Activated CD4-positive, alpha-beta T cell treated with anti-CD3 and anti-CD28 coated beads, Interleukin-2, amount 10 ng/mL, durations not matched to agents 7 days and 5 days (primary cell): ENCODE results near the gene CGNL1. TPM values are rescaled to one million over a fixed set of nuclear protein-coding genes. Genes with fewer than 3 reads are reported as not detected.

ENCODE experiments used
- CTCF ChIA-PET: fragments of 350-600 bp; sonication (Branson Sonifier 250); formaldehyde crosslinking; loops from one replicate; lab custom pipeline; 2021; ENCODE audit warnings: antibody characterized with exemption; lab: Charles Lee
- POLR2A ChIA-PET: fragments of 350-600 bp; sonication (Branson Sonifier 250); formaldehyde crosslinking; loops from one replicate; lab custom pipeline; 2021; ENCODE audit warnings: antibody characterized with exemption; lab: Charles Lee
- DNase-seq: peaks from one replicate; pipeline ENCODE4 v3.0.0-alpha.2; 2020
- H3K27ac Mint-ChIP-seq: one replicate; pipeline ENCODE4 v1.8.0; 2021; ENCODE audit warnings: mild to moderate bottlenecking, moderate library complexity, mixed read lengths
- H3K27me3 Mint-ChIP-seq: one replicate; pipeline ENCODE4 v1.8.0; 2021; ENCODE audit warnings: mixed read lengths
- H3K36me3 Mint-ChIP-seq: one replicate; pipeline ENCODE4 v1.8.0; 2021; ENCODE audit warnings: low read depth, mixed read lengths
- H3K4me1 Mint-ChIP-seq: one replicate; pipeline ENCODE4 v1.8.0; 2021; ENCODE audit warnings: mixed read lengths
- H3K4me3 Mint-ChIP-seq: one replicate; pipeline ENCODE4 v1.8.0; 2021; ENCODE audit warnings: mild to moderate bottlenecking, moderate library complexity, mixed read lengths
- H3K9me3 Mint-ChIP-seq: one replicate; pipeline ENCODE4 v1.8.0; 2021; ENCODE audit warnings: mixed read lengths
- total RNA-seq, 2 experiments: library from RNA; stranded (reverse); gene quantifications; one replicate each; pipeline ENCODE4 v1.2.3, GENCODE V29; 2021

CGNL1 gene, protein sequence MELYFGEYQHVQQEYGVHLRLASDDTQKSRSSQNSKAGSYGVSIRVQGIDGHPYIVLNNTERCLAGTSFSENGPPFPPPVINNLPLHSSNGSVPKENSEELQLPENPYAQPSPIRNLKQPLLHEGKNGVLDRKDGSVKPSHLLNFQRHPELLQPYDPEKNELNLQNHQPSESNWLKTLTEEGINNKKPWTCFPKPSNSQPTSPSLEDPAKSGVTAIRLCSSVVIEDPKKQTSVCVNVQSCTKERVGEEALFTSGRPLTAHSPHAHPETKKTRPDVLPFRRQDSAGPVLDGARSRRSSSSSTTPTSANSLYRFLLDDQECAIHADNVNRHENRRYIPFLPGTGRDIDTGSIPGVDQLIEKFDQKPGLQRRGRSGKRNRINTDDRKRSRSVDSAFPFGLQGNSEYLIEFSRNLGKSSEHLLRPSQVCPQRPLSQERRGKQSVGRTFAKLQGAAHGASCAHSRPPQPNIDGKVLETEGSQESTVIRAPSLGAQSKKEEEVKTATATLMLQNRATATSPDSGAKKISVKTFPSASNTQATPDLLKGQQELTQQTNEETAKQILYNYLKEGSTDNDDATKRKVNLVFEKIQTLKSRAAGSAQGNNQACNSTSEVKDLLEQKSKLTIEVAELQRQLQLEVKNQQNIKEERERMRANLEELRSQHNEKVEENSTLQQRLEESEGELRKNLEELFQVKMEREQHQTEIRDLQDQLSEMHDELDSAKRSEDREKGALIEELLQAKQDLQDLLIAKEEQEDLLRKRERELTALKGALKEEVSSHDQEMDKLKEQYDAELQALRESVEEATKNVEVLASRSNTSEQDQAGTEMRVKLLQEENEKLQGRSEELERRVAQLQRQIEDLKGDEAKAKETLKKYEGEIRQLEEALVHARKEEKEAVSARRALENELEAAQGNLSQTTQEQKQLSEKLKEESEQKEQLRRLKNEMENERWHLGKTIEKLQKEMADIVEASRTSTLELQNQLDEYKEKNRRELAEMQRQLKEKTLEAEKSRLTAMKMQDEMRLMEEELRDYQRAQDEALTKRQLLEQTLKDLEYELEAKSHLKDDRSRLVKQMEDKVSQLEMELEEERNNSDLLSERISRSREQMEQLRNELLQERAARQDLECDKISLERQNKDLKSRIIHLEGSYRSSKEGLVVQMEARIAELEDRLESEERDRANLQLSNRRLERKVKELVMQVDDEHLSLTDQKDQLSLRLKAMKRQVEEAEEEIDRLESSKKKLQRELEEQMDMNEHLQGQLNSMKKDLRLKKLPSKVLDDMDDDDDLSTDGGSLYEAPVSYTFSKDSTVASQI
- not detected for total RNA-seq

DNA sequence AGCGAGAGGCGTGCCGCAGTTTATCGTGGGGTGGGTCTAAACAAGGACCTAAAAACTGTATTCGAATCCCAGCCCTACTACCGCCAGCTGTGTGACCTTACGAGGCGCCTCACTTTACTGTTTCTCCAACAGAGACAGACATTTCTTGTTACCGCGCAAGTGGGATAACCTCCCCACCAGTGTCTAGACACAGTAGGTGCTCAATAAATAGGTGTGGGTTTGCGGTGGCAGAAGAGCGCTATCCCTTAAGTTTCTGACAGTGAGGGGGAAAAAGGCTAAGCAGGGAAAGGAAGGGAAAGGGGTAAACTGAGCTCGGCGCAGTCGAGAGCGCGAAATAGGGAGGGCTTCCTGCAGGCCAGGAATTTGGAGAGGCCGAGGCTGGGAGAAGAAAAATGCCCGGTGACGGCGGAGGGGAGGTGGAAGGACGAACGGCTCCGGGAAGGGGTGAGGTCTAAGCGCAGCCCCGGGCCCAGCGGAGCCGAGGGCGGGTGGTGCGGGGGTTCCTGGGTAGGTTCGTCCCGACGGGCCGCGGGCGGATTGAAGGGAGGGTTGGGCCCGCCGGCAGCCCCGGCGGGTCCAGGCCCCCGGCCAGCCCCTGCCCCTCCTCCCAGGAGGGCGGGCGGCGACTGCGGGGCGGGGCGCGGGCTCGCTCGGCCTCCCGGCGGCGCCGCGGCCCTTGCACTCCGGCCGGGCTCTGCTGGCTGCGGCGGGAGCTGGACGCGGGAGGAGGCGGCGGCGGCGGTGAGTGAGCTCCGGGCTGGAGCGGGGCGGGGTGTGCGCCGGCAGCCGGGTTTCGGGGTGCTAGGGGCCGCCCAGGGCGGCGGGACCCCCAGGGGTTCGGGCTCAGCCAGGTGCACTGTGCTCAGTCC lies at the start of gene CGNL1:
TSS of gene CGNL1 (plus strand) at position 679 of the 869 bp plus-strand sequence. CDS start 61,495 bp downstream, outside the sequence.
- Mint-ChIP-seq H3K27ac (no peak within 1 kb of the TSS), H3K4me3 (peak within 1 kb of the TSS; percentile 52), H3K9me3 (no peaks in the 10 kb centered on the region), H3K27me3 (peaks cover 56% of the 10 kb centered on the region), H3K36me3 (peaks cover 2% of the 10 kb centered on the region), H3K4me1 (peaks cover 8% of the 10 kb centered on the region)
- CTCF ChIA-PET, result interaction anchor here (0.5 kb wide), 1 partner anchor 117 kb away, joined by 3 read pairs; no protein-coding TSS in a partner anchor
- DNase-seq, result no peak
- POLR2A ChIA-PET, result no interaction called here

DNA sequence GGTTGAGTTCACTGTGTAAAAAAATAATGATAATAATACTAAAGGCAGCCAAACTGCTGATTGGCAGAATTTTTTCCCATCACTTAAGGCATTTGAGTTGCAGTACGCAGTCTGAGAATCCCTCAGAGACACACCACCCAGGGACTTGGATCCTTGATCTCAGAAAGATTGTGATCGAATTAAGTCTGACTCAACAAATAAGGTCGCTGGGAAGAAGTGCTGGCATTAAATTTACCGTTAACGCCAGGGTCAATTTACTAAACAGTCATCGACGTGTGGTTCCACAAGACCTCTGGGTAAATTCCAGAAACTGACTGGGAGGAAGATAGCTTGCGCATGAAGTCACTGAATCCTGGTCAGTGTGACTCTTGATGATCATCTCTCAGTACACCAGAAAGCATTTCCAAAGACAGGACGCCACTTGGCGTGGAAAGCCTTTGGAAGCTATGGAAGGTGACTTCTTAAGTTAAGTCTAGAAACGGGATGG lies 48.3 kb upstream of the CGNL1 start:
- no peak for DNase-seq
- Mint-ChIP-seq H3K9me3 (no peaks in the 10 kb centered on the region), H3K4me1 (peaks cover 13% of the 10 kb centered on the region), H3K27me3 (no peaks in the 10 kb centered on the region), H3K27ac (no peak overlapping the region), H3K4me3 (no peak overlapping the region), H3K36me3 (no peaks in the 10 kb centered on the region)
- POLR2A ChIA-PET, result no interaction called here
- CTCF ChIA-PET, result interaction anchor here (0.5 kb wide), 1 partner anchor 1981 kb away, joined by 5 read pairs; no protein-coding TSS in a partner anchor

DNA sequence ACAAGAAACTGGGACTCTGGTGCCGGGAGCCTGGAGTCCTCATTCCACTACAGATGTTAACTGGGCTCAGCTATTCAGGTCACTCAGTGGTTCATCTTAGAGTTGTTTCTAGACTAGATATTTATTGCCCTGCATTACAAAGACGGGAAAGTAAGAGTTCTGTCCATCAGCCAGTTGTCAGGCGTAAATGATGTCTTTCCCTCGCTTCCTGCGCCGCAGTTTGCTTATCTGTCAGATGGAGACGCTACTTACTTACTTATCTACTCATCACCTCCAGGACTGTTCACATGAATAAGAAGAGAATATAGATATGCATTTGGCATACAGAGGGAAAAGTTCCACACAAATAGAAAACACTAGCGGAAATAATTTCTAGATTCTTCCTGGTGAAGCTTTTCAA lies 47.8 kb upstream of the CGNL1 start:
- no peak overlapping the region for H3K4me3 Mint-ChIP-seq
- peaks cover 13% of the 10 kb centered on the region for H3K4me1 Mint-ChIP-seq
- no peaks in the 10 kb centered on the region for H3K27me3 Mint-ChIP-seq
- H3K9me3 Mint-ChIP-seq, result no peaks in the 10 kb centered on the region
- no peaks in the 10 kb centered on the region for H3K36me3 Mint-ChIP-seq
- H3K27ac Mint-ChIP-seq, result no peak overlapping the region
- CTCF ChIA-PET, result no interaction called here
- DNase-seq, result no peak
- POLR2A ChIA-PET, result no interaction called here

DNA sequence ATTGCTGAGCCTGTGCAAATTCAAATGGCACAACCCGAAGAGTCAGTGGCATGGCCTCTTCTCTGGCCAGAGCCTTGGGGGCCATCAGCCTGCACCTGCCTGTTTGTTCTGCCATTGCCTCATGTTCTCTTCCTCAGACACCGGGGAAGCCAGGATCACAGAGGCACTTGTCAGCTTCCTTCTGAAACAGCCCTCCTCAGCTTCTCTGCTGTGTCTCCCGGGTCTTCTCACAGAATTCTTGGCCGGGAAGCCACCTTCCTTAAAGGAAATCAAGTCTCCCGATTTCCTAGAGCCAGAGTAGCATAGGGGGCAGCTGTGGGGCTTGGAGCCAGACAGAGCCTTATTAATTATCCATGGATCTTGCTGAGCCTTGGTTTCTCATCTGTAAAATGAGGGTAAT lies 47.4 kb upstream of the CGNL1 start:
- CTCF ChIA-PET, result no interaction called here
- POLR2A ChIA-PET, result no interaction called here
- Mint-ChIP-seq H3K4me3 (no peak overlapping the region), H3K36me3 (no peaks in the 10 kb centered on the region), H3K4me1 (peaks cover 10% of the 10 kb centered on the region), H3K9me3 (no peaks in the 10 kb centered on the region), H3K27ac (no peak overlapping the region), H3K27me3 (no peaks in the 10 kb centered on the region)
- no peak for DNase-seq

DNA sequence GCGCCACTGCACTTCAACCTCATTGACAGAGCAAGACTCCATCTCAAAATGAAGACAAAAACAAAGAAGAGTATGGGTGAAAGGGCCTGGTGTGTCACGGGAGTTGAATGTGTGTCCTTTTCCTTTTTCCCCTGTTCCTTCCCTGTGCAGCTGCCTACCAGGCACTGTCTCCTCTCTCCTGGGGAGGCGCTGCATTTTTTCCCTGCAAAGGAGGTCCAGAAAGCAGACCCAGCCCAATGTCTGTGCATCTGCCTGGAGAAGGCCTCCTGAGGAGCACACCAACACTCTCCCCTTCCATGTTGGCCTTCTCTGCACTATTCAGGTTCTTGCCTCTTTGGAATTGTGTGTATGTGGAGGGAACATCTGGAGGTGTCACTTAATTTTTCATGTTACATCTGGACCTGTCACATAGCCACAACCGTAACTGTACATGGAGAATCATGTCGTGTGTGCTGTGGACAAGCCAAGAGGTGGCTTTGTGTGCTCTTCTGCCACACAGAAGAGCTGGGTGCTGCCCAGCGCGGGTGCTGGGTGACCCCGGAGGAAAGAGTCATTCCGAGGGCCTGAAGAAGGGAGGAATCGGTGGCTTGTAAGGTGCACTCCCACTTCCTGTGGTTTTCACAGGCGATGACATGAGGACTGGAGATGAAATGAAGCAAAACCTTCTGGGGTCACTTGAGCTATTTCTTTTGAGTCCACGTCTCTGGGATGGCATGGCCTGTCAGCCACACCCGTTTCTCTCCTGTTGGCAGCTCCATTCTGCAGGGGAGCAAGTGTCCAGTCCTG lies 46.5 kb upstream of the CGNL1 start:
- CTCF ChIA-PET, result interaction anchor here (0.6 kb wide), 1 partner anchor 525 kb away, joined by 3 read pairs; no protein-coding TSS in a partner anchor
- POLR2A ChIA-PET, result no interaction called here
- no peak for DNase-seq
- Mint-ChIP-seq H3K27me3 (no peaks in the 10 kb centered on the region), H3K4me3 (no peak overlapping the region), H3K9me3 (no peaks in the 10 kb centered on the region), H3K36me3 (no peaks in the 10 kb centered on the region), H3K4me1 (peaks cover 7% of the 10 kb centered on the region), H3K27ac (no peak overlapping the region)

DNA sequence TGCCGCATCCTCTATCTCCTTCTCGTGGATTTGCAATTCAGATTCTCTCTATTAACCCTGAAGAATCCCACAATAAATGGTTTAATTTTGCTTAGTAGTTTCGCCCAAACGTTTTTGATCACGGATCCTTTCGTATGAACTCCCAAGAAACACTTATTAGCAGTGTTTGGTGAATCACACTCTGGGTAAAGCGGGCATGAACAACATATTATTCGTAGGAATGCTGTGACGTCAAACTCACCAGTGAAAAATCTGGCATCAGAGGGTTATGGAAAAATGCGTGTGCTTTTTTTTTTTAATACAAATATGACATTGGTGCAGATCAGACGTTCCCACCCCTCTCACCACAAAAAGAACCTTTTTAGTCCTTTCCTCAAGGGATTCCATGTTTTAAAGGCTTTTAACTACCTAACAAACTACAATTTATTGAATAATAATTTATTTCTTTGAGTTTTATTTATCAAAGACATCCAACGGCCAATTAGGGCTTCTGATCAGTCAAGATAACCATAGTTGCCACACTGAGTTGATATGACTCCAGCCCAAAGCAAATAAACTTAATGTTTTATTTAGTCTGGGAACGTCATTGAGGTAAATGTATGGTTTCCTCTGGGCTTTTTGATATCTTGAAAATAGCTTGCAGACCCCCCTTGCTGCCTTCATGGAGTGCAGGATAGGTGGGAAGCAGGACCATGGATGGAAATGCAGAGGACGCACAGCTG lies 45.5 kb upstream of the CGNL1 start:
- Mint-ChIP-seq H3K27me3 (no peaks in the 10 kb centered on the region), H3K9me3 (no peaks in the 10 kb centered on the region), H3K36me3 (no peaks in the 10 kb centered on the region), H3K4me3 (no peak overlapping the region), H3K27ac (no peak overlapping the region), H3K4me1 (peaks cover 6% of the 10 kb centered on the region)
- no peak for DNase-seq
- ChIA-PET POLR2A (no interaction called here), CTCF (interaction anchor here (0.9 kb wide), 1 partner anchor 10 kb away, joined by 3 read pairs; no protein-coding TSS in a partner anchor)

DNA sequence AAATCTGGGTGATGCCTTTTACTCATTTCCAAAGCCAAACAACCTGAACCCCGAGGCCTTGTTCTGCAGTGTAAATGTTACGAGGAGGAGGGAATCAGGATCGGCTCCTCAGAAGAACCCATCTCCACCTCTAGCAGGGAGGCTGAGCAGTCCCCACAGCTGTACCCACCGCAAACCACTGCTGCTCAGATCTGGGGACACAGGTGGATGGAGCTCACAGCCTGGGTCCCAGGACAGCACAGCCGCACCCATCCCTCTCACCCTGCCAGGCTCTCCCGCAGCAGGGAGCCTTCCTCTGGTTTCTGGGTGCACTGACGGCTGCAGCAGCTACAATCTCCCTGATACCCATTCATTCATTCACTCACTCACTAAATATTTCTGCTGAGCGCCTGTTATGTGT lies 44.0 kb upstream of the CGNL1 start:
- Mint-ChIP-seq H3K36me3 (no peaks in the 10 kb centered on the region), H3K9me3 (no peaks in the 10 kb centered on the region), H3K4me1 (peaks cover 6% of the 10 kb centered on the region), H3K27ac (no peak overlapping the region), H3K4me3 (no peak overlapping the region), H3K27me3 (no peaks in the 10 kb centered on the region)
- ChIA-PET POLR2A (no interaction called here), CTCF (no interaction called here)
- DNase-seq, result no peak

DNA sequence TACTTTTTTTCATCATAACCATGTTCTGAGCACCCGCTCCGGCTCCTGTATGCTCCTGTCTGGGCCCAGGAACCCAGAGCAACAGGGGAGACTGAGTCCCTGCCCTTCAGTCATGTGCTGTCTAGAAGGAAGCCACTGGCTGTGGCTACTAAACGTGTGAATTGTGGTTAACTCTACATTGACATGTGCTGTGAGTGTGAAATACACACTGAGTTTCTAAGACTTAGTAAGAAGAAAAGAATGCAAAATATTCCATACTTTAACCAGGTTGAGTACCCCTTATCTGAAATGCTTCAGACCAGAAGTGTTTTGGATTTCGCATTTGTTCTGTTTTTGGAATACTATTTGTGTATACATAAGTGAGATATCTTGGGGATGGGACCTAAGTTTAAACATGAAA lies 42.8 kb upstream of the CGNL1 start:
- POLR2A ChIA-PET, result no interaction called here
- H3K27me3 Mint-ChIP-seq, result no peaks in the 10 kb centered on the region
- H3K9me3 Mint-ChIP-seq, result no peaks in the 10 kb centered on the region
- no peak overlapping the region for H3K27ac Mint-ChIP-seq
- H3K4me1 Mint-ChIP-seq, result peaks cover 6% of the 10 kb centered on the region
- H3K4me3 Mint-ChIP-seq, result no peak overlapping the region
- CTCF ChIA-PET, result no interaction called here
- H3K36me3 Mint-ChIP-seq, result no peaks in the 10 kb centered on the region
- no peak for DNase-seq

DNA sequence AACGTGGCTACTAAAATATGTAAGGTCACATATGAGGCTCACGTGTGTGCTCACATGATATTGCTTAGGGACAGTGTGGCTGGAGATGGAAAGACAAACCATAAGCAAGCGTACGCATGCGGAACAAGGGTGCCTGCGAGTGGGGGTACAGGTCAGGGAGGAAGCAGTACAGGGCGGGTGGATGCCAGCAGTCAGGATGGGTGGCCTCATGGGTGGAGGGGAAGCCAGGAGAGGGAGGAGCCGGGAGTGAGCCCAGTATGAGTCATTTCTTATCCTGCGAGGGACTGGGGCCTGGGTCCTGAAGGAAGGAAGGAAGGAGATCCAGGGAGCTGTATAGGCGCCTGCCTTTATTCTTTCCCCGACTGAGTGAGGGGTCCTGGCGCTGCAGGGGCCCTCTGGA lies 42.0 kb upstream of the CGNL1 start:
- CTCF ChIA-PET, result no interaction called here
- DNase-seq, result no peak
- H3K36me3 Mint-ChIP-seq, result no peaks in the 10 kb centered on the region

DNA sequence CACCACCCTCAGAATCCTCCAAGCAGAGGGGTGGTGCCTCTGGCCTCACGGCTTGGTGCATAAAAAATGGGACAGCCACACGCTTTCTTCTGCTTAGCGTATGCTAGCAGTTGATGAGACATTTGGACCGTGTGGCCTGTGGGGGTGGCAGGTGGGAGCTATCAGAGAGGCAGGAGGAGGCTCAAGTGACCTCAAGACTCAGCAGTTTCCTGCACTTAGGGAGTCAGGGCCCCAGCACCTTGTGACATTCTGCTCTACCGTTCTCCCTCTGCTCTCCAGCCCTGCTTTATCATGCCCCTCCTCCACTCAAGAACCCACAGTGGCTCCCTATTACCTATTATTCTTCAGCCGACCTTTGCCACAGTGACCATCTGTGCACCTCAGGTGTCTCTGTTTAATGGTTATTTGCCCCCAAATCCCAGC lies 41.0 kb upstream of the CGNL1 start:
- CTCF ChIA-PET, result no interaction called here
- no peak overlapping the region for H3K4me3 Mint-ChIP-seq
- DNase-seq, result no peak
- no peaks in the 10 kb centered on the region for H3K36me3 Mint-ChIP-seq
- no peaks in the 10 kb centered on the region for H3K27me3 Mint-ChIP-seq
- no peak overlapping the region for H3K27ac Mint-ChIP-seq
- POLR2A ChIA-PET, result no interaction called here
- no peaks in the 10 kb centered on the region for H3K9me3 Mint-ChIP-seq
- H3K4me1 Mint-ChIP-seq, result peaks cover 1% of the 10 kb centered on the region

More for the DNA sequence above, 42.0 kb upstream of the CGNL1 start:
- POLR2A ChIA-PET, result no interaction called here
- Mint-ChIP-seq H3K27ac (no peak overlapping the region), H3K4me3 (no peak overlapping the region), H3K4me1 (peaks cover 6% of the 10 kb centered on the region), H3K27me3 (no peaks in the 10 kb centered on the region), H3K9me3 (no peaks in the 10 kb centered on the region)

DNA sequence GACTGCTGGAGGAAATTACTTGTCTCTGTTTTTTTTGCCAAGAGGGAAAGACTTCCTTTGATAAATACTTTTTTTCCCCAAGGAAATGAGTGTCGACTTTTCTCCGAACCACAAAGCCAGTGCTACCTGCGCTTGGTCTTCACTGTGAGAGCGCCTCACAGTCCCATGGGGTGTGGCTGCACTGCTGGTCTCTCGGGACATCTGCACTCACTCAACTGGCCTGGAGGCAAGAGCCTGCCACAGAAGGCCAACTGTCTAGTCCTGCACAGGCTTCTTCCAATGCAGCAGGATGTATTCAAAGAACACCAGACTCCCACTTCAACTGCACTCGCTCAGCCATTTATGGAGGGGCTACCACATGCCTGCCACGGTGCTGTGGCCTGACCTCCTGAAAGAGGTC lies 40.6 kb upstream of the CGNL1 start:
- ChIA-PET POLR2A (no interaction called here), CTCF (no interaction called here)
- H3K4me3 Mint-ChIP-seq, result no peak overlapping the region
- DNase-seq, result no peak
- H3K27me3 Mint-ChIP-seq, result no peaks in the 10 kb centered on the region
- H3K4me1 Mint-ChIP-seq, result no peaks in the 10 kb centered on the region
- no peak overlapping the region for H3K27ac Mint-ChIP-seq
- no peaks in the 10 kb centered on the region for H3K9me3 Mint-ChIP-seq
- H3K36me3 Mint-ChIP-seq, result no peaks in the 10 kb centered on the region
